ENCODE data around the gene S1PR5. TPM values are rescaled to one million over a fixed set of nuclear protein-coding genes. Genes with fewer than 3 reads are reported as not detected.

Gene S1PR5
- total and polyA plus RNA-seq, 2 experiments from 2014 or later = 4.6 to 8.0 TPM

GRCh38 chr19:10525636-10526035, 8.4 kb upstream of the S1PR5 start:
- H3K79me2 ChIP-seq (replicated peaks; ENCODE audit: insufficient read depth) = no peaks in the 10 kb centered on the region
- H3K27ac Mint-ChIP-seq = no peak overlapping the region
- H3K4me1 ChIP-seq (ENCODE audit: insufficient read depth) = no peaks in the 10 kb centered on the region
- H3K4me3 ChIP-seq = no peak overlapping the region
- H3K4me3 Mint-ChIP-seq = no peak overlapping the region
- no peaks in the 10 kb centered on the region; the same call in 1 of the 2 replicates for H3K36me3 ChIP-seq (ENCODE audit: insufficient read depth)
- H3K27ac ChIP-seq (ENCODE audit: low read depth) = no peak overlapping the region
- no peaks in the 10 kb centered on the region for H4K20me1 ChIP-seq (replicated peaks; ENCODE audit: insufficient read depth)
- no peak overlapping the region for H2AFZ ChIP-seq
- H3K27me3 ChIP-seq (ENCODE audit: insufficient read depth) = no peaks in the 10 kb centered on the region
- H3K27me3 Mint-ChIP-seq (ENCODE audit: insufficient read depth, low read depth, poor library complexity) = peaks cover 4% of the 10 kb centered on the region
- ATAC-seq (no peak), DNase-seq (ENCODE audit: low spot score) (no peak)
- no peaks in the 10 kb centered on the region for H3K36me3 Mint-ChIP-seq (ENCODE audit: low read depth)
- no peaks in the 10 kb centered on the region for H3K4me1 Mint-ChIP-seq
- no peak for TF ChIP-seq ETS1 (IDR thresholded peaks at IDR 0.05)
- TF ChIP-seq CREB1 (CRISPR knock-in tag; IDR thresholded peaks at IDR 0.05; ENCODE audit: low read depth) = no peak
- TF ChIP-seq JUNB (IDR thresholded peaks at IDR 0.05; ENCODE audit: unreplicated experiment) = no peak
- no peak for TF ChIP-seq ZNF462 (CRISPR knock-in tag; IDR thresholded peaks at IDR 0.05)
- no peak for TF ChIP-seq EZH2 (IDR thresholded peaks at IDR 0.05; ENCODE audit: low read depth, unreplicated experiment)
- no peaks in the 10 kb centered on the region for H3K9me3 Mint-ChIP-seq
- H3K9me2 ChIP-seq (ENCODE audit: insufficient read depth) = no peaks in the 10 kb centered on the region
- H3K4me2 ChIP-seq = no peak overlapping the region
- H3F3A ChIP-seq (replicated peaks; ENCODE audit: low read depth) = no peaks in the 10 kb centered on the region
